Measurements from ENCODE around the gene THRAP3. TPM values are rescaled to one million over a fixed set of nuclear protein-coding genes. Genes with fewer than 3 reads are reported as not detected.

The THRAP3 gene
- total and polyA plus RNA-seq, 9 of the 15 experiments (the other 6 are each of a cell fraction or from before 2014, with no cell fraction given) = 66.2 to 135 (median 113) TPM

GRCh38 chr1:36224537-36225282, 467 bp downstream of the THRAP3 start (continued):
- TF ChIP-seq NCOR1 (IDR thresholded peaks at IDR 0.05) (peak; percentile 45; the same call in 1 of the 2 replicates), NR3C1 (CRISPR knock-in tag; IDR thresholded peaks at IDR 0.05) (peak; percentile 88), POLR2G (IDR thresholded peaks at IDR 0.05; ENCODE audit: low read depth, low read length) (peak; percentile 81), ZKSCAN1 (IDR thresholded peaks at IDR 0.05; ENCODE audit: low read depth, low read length) (no peak), KLF13 (tag; IDR thresholded peaks at IDR 0.05; ENCODE audit: borderline replicate concordance, low read depth) (no peak), ZNF134 (CRISPR knock-in tag; conservative IDR thresholded peaks at IDR 0.05) (no peak), BHLHE40 (IDR thresholded peaks at IDR 0.05; ENCODE audit: low read length) (0 out of 2 replicates have a peak, but pooled peaks have one; percentile 7), SAP30 (IDR thresholded peaks at IDR 0.05; ENCODE audit: borderline replicate concordance, insufficient read depth, low read depth, low read length, poor library complexity, severe bottlenecking) (peak; percentile 81), HBP1 (CRISPR knock-in tag; IDR thresholded peaks at IDR 0.05) (peak; percentile 20; the same call in 1 of the 2 replicates), PHB (CRISPR knock-in tag; IDR thresholded peaks at IDR 0.05) (no peak), RBM15 (IDR thresholded peaks at IDR 0.05; ENCODE audit: insufficient read depth, low read length) (no peak), ZNF507 (tag; conservative IDR thresholded peaks at IDR 0.05) (no peak), NEUROD1 (IDR thresholded peaks at IDR 0.05; ENCODE audit: borderline replicate concordance, low read depth, low read length, partially characterized antibody) (peak; percentile 76), ZBED1 (IDR thresholded peaks at IDR 0.05) (no peak), ZNF785 (CRISPR knock-in tag; IDR thresholded peaks at IDR 0.05) (0 out of 2 replicates have a peak, but pooled peaks have one; percentile 19), ETV5 (CRISPR knock-in tag; IDR thresholded peaks at IDR 0.05; ENCODE audit: low read depth) (peak; percentile 77; the same call in 1 of the 2 replicates), ZNF778 (CRISPR knock-in tag; IDR thresholded peaks at IDR 0.05) (no peak), ZSCAN32 (CRISPR knock-in tag; IDR thresholded peaks at IDR 0.05) (no peak), WHSC1 (IDR thresholded peaks at IDR 0.05; ENCODE audit: low read length) (no peak), POLR2AphosphoS5 (IDR thresholded peaks at IDR 0.05; ENCODE audit: control insufficient read depth, insufficient read depth, low read depth, low read length) (no peak; the same call in 1 of the 2 replicates), PYGO2 (tag; IDR thresholded peaks at IDR 0.05) (no peak), TEAD4 (IDR thresholded peaks at IDR 0.05; ENCODE audit: low read length) (peak; percentile 82), TEAD4 (CRISPR knock-in tag; IDR thresholded peaks at IDR 0.05; ENCODE audit: borderline replicate concordance) (0 out of 2 replicates have a peak, but pooled peaks have one; percentile 36), RAD21 (CRISPR knock-in tag; conservative IDR thresholded peaks at IDR 0.05 in 1 of 2, IDR thresholded peaks at IDR 0.05 in 1 of 2) (no peak), POLR2A (conservative IDR thresholded peaks at IDR 0.05) (peak; percentile 61)
- TF ChIP-seq, protein P1, sequence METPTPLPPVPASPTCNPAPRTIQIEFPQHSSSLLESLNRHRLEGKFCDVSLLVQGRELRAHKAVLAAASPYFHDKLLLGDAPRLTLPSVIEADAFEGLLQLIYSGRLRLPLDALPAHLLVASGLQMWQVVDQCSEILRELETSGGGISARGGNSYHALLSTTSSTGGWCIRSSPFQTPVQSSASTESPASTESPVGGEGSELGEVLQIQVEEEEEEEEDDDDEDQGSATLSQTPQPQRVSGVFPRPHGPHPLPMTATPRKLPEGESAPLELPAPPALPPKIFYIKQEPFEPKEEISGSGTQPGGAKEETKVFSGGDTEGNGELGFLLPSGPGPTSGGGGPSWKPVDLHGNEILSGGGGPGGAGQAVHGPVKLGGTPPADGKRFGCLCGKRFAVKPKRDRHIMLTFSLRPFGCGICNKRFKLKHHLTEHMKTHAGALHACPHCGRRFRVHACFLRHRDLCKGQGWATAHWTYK (CRISPR knock-in tag; IDR thresholded peaks at IDR 0.05) = peak; percentile 76; the same call in 1 of the 2 replicates
- TF ChIP-seq, protein P2, sequence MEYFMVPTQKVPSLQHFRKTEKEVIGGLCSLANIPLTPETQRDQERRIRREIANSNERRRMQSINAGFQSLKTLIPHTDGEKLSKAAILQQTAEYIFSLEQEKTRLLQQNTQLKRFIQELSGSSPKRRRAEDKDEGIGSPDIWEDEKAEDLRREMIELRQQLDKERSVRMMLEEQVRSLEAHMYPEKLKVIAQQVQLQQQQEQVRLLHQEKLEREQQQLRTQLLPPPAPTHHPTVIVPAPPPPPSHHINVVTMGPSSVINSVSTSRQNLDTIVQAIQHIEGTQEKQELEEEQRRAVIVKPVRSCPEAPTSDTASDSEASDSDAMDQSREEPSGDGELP (CRISPR knock-in tag; IDR thresholded peaks at IDR 0.05; ENCODE audit: borderline replicate concordance) = peak; percentile 43; the same call in 1 of the 2 replicates

Measured in K562 (cell line).